Measurements from ENCODE around the gene OR1I1. TPM values are rescaled to one million over a fixed set of nuclear protein-coding genes. Genes with fewer than 3 reads are reported as not detected.
A peak's percentile ranks its signal among the peaks of the same experiment; 100 is the strongest.

The OR1I1 gene
- polyA plus RNA-seq, 2 of the 4 experiments (the other 2 are of a cell fraction): not detected

DNA sequence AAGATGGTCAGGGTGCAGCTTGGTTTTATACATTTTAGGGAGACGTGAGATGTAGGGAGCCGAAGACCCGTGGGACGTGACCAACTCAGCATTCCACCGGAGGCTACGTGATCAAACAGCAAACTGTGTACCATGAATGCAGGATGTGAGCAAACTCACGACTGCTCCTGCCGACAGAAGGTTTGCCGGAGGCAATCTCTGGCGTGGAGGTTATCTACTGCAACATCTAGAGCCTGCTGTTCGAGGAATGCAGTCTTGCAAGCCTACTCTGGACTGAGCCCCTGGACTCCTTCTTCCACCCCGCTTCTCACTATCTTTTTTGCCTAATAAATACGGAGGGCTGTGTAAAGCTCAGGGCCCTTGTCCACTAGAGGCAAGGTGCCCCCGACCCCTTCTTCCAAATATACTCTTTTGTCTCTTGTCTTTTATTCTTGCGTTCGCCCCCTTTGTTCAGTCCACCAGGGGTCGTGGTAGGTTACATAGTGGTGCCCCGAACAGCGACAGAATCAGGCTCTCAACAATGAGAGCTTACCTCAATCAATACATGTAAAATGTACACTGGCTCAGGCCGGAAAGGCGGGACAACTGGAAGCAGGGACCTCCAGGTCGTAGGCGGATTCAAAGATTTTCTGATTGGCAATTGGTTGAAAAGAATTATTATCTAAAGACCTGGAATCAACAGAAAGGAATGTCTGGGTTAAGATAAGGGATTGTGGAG lies 8.9 kb upstream of the OR1I1 start:
- ATAC-seq: no peak
- Histone ChIP-seq H3K4me1 (no peaks in the 10 kb centered on the region), H3K27ac (no peak overlapping the region), H3K9me3 (no peaks in the 10 kb centered on the region), H3K4me3 (no peak overlapping the region), H3K4me2 (no peak overlapping the region)
- no peak for FAIRE-seq
- no peak for DNase-seq (ENCODE audit: low read depth in 1 of 2, low spot score in 1 of 2)
- 57% methylated on average over 23 of the region's 23 CpGs for WGBS (ENCODE audit: missing lambda C conversion rate)
- TF ChIP-seq RAD21 (conservative IDR thresholded peaks at IDR 0.05 in 1 of 2, IDR thresholded peaks at IDR 0.05 in 1 of 2) (0 out of 5 replicates have a peak, but pooled peaks of 1 of the 2 experiments have one; percentile 6), SREBF2 (IDR thresholded peaks at IDR 0.05) (no peak)
- ChIA-PET CTCF (no interaction called here), POLR2A (no interaction called here)

- no peak overlapping the region for H3K4me3 ChIP-seq
- POLR2A ChIA-PET: no interaction called here
- TF ChIP-seq ZC3H11A (IDR thresholded peaks at IDR 0.05): no peak
- TF ChIP-seq MAZ (IDR thresholded peaks at IDR 0.05; ENCODE audit: borderline replicate concordance, low read depth, low read length): no peak
- no peak for TF ChIP-seq CBX2 (IDR thresholded peaks at IDR 0.05; ENCODE audit: borderline replicate concordance, low read depth)
- TF ChIP-seq FOXS1 (CRISPR knock-in tag; IDR thresholded peaks at IDR 0.05): no peak
- TF ChIP-seq RFX5 (IDR thresholded peaks at IDR 0.05): no peak
- TF ChIP-seq POLR2AphosphoS2 (conservative IDR thresholded peaks at IDR 0.05; ENCODE audit: low read length): no peak
- no peak for TF ChIP-seq MAFK (IDR thresholded peaks at IDR 0.05; ENCODE audit: partially characterized antibody)
- TF ChIP-seq HDAC2 (IDR thresholded peaks at IDR 0.05): no peak
- TF ChIP-seq HOXA7 (CRISPR knock-in tag; IDR thresholded peaks at IDR 0.05): no peak
- no peak for TF ChIP-seq NFE2L2 (conservative IDR thresholded peaks at IDR 0.05; ENCODE audit: low read length)
- no peak for TF ChIP-seq CEBPB (IDR thresholded peaks at IDR 0.05)
- TF ChIP-seq HOXB5 (CRISPR knock-in tag; IDR thresholded peaks at IDR 0.05): no peak
- no peak for TF ChIP-seq BCL3 (IDR thresholded peaks at IDR 0.05)
- TF ChIP-seq RAD21 (conservative IDR thresholded peaks at IDR 0.05 in 1 of 2, IDR thresholded peaks at IDR 0.05 in 1 of 2): no peak
- TF ChIP-seq RNF2 (IDR thresholded peaks at IDR 0.05; ENCODE audit: borderline replicate concordance, low read depth): no peak
- TF ChIP-seq CHD4 (IDR thresholded peaks at IDR 0.05; ENCODE audit: borderline replicate concordance): no peak
- TF ChIP-seq ATOH8 (CRISPR knock-in tag; IDR thresholded peaks at IDR 0.05; ENCODE audit: low read depth): no peak
- no peak for TF ChIP-seq TP53 (CRISPR knock-in tag; IDR thresholded peaks at IDR 0.05)
- CTCF ChIA-PET: interaction anchor here (1.7 kb wide), 1 partner anchor 18 kb away, joined by 8 read pairs; no protein-coding TSS in a partner anchor
- no peaks in the 10 kb centered on the region for H3K4me1 ChIP-seq
- FAIRE-seq (no peak), DNase-seq (ENCODE audit: low read depth in 1 of 2, low spot score in 1 of 2) (no peak), ATAC-seq (no peak)
- H3K9me3 ChIP-seq: no peaks in the 10 kb centered on the region
- WGBS (ENCODE audit: missing lambda C conversion rate): 34% methylated on average over 2 of the region's 2 CpGs
- no peak overlapping the region for H3K4me2 ChIP-seq
- H3K27ac ChIP-seq: no peak overlapping the region
These were observed 7.6 kb upstream of the OR1I1 start for GRCh38 chr19:15074371-15074770.

- Histone ChIP-seq H3K4me2 (no peak overlapping the region), H3K4me1 (no peaks in the 10 kb centered on the region), H3K4me3 (no peak overlapping the region), H3K9me3 (no peaks in the 10 kb centered on the region), H3K27ac (no peak overlapping the region)
- POLR2A ChIA-PET: no interaction called here
- DNase-seq (ENCODE audit: low read depth in 1 of 2, low spot score in 1 of 2) (no peak), FAIRE-seq (no peak), ATAC-seq (no peak)
- 40% methylated on average over 4 of the region's 4 CpGs for WGBS (ENCODE audit: missing lambda C conversion rate)
- CTCF ChIA-PET: interaction anchor here (1.7 kb wide), 1 partner anchor 16 kb away, joined by 8 read pairs; no protein-coding TSS in a partner anchor
- TF ChIP-seq MYC (IDR thresholded peaks at IDR 0.05; ENCODE audit: borderline replicate concordance, low read length) (no peak), EHMT2 (IDR thresholded peaks at IDR 0.05; ENCODE audit: low read depth) (no peak), BCL3 (IDR thresholded peaks at IDR 0.05) (no peak), ESRRA (IDR thresholded peaks at IDR 0.05; ENCODE audit: borderline replicate concordance, low read length) (no peak), E2F6 (IDR thresholded peaks at IDR 0.05; ENCODE audit: borderline replicate concordance, low read depth) (no peak), MAX (IDR thresholded peaks at IDR 0.05) (no peak), ZC3H11A (IDR thresholded peaks at IDR 0.05) (no peak), RCOR1 (IDR thresholded peaks at IDR 0.05; ENCODE audit: low read depth, low read length) (no peak), ZSCAN20 (CRISPR knock-in tag; IDR thresholded peaks at IDR 0.05) (no peak), FOSB (CRISPR knock-in tag; IDR thresholded peaks at IDR 0.05) (no peak), HEYL (CRISPR knock-in tag; IDR thresholded peaks at IDR 0.05) (no peak), CHD4 (IDR thresholded peaks at IDR 0.05; ENCODE audit: borderline replicate concordance) (no peak)
- TF ChIP-seq, protein P1, sequence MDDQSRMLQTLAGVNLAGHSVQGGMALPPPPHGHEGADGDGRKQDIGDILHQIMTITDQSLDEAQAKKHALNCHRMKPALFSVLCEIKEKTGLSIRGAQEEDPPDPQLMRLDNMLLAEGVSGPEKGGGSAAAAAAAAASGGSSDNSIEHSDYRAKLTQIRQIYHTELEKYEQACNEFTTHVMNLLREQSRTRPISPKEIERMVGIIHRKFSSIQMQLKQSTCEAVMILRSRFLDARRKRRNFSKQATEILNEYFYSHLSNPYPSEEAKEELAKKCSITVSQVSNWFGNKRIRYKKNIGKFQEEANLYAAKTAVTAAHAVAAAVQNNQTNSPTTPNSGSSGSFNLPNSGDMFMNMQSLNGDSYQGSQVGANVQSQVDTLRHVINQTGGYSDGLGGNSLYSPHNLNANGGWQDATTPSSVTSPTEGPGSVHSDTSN (IDR thresholded peaks at IDR 0.05): no peak
These were observed 6.2 kb upstream of the OR1I1 start for GRCh38 chr19:15075806-15076205.

All from A549 (cell line).